ENCODE data around the gene GRID1.

GRID1 gene

DNA sequence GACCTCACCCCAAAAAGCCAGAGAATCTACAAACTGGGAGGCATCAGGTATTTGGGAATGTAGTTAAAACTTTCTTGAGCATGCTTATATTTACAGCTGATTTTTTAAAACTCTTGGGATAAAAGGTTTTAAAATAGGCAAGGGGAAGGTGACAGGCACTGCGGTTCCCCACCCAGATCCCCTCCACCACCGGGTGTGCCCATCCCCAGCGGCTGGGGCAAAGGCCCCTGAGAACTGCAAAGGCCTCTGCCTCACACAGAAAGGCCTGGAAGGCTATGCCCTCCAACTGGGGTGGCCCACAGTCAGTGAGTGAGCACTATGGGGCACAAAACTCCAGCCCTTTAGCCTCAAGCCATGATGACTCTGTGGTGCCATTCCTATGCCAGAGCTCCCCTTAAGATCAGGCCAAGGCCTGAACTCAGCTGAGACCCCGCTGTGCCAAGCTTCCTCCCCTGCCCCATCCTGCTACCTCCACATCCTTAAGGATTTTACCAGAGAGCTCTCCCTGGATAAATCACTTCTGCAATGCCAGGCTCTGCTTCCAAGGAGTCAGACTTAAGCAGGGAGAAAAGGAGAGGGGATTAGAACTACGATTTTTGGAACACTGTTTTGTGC, 299.1 kb downstream of the GRID1 start:
- no peak for DNase-seq

DNA sequence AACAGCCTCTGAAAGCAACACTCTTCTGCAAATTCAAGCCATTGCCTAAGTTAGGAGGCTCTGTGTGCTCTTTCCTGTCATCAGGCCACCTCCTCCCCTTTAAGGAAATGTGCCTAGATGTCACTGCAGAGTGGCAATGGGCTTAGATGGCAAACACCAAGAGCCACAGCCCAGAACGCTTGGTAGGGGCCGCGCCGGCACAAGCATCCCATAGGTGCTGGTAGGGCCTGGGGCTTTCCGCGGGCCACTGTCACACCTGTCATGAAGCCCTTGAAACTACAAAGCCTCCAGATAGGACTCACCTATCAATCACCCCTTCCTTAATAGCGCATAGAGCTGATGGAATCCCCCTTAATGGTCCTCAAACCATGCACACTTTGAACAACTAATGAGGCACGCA, 299.9 kb downstream of the GRID1 start:
- DNase-seq, result no peak

DNA sequence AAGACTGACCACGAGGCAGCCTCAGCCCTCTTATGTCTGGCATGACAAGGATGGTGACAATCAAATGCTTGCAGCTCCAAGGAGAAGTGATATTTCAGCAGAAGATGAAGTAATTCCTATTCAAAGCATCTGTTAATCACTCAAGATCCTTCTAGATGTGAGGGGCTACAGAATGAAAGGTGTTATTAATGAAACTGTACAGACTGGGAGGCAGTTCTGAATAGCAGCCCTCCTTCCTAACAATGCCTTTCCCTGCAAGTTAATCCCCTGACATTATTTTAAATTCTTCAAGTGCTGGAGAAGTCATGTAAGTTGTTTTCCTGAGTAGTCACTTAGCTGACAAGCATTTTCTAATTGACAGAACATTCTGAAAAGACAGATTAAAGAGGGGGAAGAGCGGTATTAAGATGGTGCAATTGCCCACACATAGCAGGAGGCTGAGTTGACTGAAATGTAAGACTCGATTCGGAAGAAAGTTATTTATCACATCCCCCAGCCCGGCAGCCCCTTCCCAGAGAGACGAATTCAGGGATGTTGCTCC, 300.8 kb downstream of the GRID1 start:
- DNase-seq, result no peak

DNA sequence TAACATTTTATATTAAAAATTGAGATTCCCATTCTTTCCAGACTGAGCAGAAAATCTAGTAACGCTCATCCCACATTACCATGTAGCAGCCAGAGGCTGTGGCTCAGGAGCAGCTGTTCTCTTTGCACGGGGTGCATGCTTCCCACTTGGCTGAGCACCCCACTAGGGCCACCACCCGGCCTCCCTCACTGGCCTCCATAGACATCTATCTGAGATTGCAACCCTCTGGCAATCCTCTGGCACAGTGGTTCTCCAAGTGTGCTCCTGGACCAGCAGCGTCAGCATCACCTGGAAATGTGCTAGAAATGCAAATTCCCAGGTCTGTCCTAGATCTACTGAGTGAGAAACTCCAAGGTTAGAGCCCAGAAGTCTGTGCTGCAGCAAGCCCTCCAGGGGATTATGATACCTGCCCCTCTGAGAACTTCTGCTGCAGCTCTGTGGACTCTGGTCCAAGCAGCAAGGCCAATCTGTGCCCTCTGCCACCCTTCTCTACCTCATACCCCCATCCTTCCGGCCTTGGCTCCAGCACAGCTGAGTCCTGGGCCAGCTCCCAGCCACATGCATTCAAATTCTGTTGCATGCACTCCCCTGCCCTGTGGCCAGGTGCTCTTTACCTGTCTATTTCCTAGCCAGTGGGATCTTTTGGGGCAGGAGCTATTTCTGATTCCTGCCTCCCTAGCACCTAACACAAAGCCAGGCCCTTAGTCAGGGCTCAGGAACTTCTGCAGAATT, 301.5 kb downstream of the GRID1 start:
- DNase-seq, result no peak

DNA sequence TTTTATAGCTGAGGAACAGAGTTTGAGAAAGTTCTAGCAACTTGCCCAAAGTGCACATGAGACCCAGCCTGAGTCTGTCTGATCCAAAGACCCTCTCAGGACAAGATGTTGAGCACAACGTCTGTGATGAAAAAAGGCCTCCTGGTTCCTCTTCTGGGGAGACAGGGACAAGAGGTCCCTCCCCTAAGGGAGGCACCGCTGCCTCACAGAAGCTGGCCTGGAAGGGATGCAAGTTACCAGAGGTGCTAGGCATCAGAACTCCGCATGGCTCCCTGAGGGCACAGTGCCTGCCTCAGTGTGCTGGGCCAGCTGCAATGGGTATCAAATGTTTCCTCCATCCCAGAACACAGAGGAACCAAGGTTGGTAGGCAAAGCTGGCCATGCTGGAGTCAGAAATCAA, 302.4 kb downstream of the GRID1 start:
- DNase-seq, result no peak

DNA sequence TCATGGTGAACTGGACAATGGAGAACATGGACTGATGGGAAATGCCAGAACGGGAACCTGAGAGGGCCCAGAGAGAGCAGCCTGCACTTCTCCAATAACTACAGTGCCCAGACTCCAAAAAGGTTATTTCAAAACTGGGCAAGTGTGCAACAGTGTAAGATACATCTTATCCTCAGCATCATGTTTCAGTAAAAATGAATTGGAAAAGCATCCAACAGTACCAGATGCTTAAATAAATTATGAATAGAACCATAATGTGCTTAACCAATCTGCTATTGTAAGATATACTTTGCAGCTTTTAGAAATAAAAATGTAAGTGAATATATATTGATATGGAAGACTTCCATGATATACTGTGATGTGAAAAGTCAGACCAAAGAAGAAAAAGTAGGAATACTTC, 303.3 kb downstream of the GRID1 start:
- DNase-seq, result no peak

DNA sequence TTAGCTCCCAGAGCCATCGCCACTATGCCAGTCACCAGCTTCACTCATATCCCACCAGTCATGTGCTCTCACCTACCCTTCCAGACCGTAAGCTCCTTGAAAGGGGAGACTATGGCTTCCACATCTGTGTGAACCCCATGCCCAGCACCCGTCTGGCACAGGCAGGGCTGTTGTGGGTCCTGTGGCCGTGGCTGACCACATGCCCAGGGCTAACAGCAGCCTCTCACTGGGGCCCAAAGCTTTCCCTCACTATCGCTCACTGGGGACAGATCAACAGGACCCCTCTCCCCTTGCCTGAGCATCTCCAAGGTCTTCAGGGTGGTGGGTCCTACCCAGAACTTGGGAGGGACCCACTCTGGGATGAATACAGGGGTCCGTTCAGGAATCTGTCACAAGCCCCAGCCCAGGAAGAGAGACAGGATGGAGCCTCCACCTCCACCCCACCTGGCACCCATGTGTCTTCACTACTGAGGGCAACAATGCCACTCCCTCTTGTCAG, 303.9 kb downstream of the GRID1 start:
- no peak for DNase-seq

DNA sequence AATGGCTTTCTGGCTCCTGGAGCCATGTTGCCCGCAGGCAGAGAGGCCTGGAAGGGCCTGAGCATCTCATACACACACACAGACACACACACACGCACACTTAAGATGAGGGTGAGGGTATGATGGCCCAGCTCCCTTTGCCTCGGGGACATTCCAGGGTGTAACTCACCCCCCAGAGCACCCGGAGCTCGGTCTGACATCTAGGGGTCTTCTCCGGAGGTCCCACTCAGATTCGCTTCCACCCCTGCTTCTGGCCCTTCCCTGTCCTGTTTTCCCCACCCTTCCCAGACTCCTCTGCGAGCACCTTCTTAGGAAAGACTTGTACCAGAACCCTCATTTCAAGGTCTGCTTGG, 304.4 kb downstream of the GRID1 start:
- DNase-seq, result no peak

DNA sequence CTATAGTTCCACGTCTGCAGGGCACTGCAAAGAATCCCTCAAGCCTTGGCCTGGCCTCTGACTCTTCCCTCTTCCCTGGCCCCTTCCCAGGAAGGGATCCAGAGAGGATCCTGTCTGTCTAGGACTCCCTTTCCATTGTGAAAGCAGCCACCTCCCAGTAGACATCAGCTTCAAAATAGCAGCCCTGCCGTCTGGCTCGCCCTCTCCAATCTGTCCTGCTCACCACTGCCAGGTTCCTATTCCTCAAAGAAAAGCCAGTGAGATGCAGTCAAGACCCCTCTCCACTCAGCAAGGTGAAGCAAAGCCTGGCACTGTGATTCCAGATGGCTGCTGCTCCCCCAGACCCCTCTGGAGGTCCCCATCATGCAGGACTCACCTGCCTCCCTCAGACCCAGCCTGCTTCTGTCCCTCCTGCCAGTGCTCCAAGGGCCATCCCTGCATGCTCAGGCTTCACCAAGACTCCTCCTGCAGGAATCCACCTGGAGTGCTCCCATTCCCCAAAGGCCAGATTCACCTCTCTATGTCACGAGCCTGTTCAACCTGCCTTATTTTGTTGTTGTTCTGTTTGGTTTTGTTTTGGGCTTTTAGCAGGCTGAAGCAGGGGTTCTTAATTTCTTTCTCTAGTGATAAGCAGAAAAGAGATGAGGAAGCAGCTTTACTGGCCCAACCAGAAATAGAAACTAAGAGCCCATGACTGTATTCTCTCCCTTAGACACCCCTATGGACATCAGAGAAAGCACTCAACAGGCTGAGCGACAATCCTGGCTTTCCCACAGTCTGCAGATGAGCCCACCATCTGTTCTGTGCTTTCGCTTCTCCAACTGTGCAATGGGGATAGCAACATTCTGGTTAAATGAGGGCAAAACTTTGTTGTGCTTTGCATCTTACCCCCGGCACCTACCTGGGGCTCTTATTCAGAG, 305.1 kb downstream of the GRID1 start:
- DNase-seq, result no peak

DNA sequence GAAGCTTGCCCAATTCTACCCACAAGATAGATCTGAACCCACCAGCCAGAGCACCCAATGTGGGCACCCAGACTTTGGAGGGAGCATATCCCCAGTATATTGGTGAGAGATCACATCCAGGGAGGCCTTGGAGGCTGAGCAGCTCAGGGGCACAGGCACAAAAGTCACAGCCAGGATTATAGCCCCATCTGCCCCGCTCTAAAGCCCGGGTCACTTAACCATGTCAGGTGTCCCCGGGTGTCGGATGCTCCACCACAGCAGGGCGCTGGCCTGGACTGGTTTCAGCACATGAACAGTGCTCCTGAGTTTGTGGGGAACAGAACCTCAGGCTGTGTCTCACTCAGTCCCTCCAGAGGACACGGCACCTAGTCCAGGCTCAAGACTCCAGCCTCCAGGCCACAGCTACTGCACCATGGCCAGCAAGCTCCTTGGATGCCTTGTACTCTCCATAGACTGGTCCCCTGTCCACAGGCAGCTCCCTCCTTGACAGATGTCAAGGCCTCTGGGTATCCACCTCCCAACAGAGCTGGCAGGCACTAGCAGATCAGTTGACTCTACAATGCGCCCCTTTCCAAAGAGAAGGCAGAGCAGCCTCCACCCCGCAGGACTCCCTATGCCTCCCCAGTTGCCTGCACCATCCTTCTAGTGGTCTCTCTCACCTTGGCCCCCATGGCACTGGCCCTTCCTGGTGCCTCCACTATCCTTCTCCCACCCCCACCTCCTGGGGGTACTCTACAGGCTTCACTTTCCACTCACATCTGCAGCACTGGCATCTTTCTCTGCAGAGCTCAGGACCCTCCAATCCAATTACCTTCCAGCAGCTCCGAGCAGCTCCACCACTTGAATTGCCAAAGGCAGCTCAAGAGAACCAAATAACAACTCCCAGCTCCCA, 306.0 kb downstream of the GRID1 start:
- no peak for DNase-seq

DNA sequence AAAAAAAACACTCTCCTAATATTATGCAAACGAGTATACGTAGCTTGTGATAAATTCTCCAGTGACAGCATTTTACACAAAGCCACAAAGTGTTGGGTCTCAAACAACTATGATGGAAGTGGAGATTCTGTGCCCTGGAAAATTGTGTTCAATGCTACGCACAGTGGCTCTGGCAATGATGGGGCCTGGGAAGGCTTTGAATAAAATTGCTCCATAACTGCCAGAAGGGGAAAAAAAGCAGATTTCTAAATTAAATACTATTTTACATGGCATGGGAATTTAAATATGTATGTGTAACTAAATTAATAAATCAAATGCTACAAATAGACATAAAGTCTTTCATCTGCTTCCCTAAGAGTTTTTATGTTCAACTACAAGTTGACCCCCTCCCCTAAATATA, 306.7 kb downstream of the GRID1 start:
- DNase-seq, result no peak

DNA sequence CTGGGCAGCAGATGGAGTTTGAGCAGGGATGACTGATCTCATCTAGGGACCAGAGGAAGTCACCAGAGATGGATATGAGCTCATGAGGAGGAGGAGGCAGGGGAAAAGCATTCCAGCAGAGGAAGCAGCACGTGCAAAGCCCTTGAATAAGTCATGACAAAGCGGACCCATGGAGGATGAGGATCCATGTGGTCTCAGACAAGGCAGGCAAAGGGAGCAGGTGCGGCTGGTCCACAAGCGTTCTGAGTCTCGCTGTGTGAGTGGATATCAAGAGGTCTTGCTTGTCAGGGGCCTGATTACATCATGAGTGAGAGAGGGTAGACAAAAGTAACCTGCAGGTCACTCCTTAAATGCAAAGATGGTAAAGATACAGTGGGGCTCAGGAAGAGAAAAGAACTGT, 307.6 kb downstream of the GRID1 start:
- DNase-seq, result no peak

DNA sequence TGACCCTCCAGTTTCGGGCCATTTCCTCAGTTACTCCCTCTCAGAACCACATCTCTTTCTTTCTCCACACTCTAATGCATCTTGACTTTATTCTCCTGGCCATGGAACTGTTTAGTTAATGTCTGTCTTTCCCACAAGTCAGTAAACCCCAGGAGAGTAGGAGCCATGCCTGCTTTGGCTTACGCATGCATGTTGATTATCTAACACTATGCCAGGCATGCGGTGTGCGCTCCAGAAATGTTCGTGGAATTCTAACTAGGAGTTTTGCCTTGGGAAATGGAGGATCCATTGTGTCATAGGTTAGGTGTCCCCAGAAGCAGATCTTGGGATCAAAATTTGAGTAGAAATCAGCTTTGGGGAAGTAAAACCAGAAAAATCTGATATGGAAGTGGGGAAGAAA, 308.9 kb downstream of the GRID1 start:
- no peak for DNase-seq

DNA sequence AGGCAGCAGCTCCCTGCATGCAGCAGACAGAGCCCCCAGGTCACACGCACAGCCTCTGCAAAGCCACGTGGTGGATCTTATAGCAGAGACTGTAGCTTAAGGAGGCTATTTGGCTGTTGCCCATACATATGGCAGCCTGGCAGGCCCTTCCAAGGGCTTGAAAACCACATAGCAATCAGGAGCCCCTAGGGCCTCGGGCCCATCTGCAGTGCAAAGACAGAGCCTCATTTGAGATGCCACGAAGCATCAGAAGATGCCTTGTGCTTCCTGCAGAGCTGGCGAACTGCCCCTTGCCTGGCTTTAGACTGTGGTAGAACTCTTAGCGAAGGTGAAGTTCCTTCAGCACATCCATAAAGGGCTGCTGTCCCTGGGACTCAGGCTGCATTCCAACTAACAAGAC, 309.9 kb downstream of the GRID1 start:
- no peak for DNase-seq

DNA sequence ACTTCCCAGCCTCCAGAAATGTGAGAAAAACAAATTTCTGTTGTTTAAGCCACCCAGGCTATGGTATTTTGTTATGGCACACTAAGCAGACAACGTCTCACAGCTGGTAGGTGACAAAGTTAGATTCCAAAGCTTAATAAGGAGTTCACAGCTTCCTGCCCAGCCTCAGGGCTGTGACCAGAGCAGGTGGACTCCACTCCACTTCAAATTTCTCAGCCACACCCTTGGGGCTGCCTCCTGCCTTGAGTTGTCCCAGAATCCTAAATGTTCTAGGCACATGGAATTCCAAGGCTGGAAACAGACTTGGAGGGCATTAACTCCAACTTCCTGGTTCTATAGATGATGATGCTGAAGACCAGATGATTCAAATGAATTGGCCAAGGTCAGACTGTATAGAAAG, 310.7 kb downstream of the GRID1 start:
- DNase-seq, result no peak

DNA sequence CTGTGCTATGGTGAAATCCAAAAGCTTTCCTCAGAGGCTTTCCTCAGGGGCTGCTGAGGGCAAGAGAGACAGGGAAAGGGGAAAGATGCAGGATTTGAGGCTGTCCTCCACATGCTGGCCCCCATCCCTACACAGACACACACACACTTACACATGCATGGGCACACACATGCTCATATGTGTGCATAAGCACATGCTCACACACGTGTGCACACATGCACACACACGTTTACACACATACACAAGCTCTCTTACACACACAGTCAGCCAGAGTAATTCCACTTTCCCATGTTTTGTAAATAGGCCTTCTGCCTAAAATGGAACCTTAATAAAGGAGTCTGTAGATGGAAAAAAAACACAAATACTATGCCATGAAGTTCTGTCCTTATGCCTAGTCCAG, 312.9 kb downstream of the GRID1 start:
- no peak for DNase-seq

DNA sequence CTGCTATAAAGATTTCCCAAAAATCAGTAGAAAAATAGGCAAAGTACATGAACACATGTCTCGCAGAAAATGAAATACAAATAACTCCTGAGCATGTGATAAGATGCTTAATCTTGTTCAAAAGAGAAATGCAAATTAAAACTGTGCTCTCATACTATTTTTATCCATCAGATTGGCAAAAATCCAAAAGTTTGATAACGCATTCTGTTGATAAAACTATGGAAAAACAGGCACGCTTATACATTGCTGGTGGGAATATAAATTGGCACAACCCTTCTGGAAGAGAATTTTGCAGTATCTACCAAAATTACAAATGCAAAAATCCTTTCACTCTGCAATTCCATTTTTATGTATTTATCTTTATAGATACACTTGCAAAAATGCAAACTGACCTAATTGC, 315.0 kb downstream of the GRID1 start:
- DNase-seq, result no peak

DNA sequence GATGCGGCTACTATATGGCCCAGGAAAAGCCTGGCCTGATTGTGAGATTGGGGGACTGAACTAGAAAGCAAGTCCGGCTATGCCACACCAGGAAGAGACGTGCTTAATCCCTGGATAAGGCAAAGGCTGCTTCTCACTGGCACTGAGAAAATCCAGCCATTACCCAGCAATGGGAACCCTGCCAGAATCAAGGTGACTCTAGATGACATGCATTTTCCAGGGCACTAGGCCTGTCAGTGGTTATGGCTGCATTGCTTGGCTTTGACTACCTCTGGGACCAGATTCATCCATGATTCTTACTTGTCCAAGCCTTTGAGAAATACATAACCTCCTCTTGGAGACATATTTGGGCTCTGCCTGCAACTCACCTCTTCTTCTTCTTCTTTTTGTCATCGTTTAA, 317.2 kb downstream of the GRID1 start:
- DNase-seq, result no peak

DNA sequence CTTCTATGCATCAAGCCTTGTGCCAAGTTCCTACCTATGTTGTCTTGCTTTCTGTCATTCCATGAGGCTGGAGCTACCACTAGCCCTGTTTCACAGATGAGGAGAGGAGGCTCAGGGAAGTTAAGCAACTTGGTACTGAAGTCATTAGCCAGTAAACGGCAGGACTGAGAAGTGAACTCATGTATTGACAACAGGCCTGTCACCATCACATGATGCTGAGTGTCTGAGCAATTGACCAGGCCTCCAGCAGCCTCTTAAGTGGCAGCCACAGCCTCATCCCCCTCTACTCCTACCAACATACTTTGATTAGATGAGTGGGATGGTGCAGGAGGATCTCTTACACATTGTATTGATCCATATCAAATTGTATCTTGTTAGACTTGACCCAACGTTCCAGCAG, 317.6 kb downstream of the GRID1 start:
- DNase-seq, result no peak

DNA sequence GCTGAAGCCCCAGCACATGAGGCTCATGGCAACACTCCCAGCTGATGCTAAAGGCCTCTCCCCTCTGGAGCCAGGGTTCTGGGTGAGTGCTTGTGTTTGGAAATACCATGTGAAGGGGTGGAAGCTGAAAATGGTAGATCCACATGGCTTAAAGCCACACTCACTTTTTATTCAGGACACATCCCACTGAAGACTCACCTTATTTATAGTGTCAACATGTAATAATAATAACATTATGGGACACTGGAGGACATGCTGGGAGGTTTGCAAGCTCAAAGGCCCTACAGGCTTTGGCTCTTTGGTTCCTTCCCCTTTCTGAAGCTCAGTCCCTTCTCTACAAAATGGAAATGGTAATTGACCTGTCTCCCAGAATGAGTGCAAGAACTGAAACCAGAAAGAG, 318.0 kb downstream of the GRID1 start:
- no peak for DNase-seq

DNA sequence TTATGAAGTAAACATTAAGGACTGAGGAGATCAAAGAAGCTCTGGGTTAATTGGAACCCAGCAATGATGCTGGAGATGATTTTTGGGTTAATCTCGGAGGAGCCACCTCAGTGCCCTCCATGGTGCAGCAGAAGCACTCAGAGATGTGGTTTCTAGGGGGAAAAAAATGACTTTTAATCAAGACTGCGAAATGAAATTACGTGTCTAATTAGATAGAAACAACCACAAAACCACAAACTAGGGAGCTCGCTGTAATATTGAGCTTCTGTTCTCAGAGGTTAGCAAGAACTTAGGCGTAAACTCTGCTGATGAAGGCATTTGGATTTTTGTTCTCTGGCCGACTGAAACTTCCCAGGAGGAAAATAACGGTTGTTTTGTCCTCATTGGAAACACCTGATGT, 319.0 kb downstream of the GRID1 start:
- no peak for DNase-seq

DNA sequence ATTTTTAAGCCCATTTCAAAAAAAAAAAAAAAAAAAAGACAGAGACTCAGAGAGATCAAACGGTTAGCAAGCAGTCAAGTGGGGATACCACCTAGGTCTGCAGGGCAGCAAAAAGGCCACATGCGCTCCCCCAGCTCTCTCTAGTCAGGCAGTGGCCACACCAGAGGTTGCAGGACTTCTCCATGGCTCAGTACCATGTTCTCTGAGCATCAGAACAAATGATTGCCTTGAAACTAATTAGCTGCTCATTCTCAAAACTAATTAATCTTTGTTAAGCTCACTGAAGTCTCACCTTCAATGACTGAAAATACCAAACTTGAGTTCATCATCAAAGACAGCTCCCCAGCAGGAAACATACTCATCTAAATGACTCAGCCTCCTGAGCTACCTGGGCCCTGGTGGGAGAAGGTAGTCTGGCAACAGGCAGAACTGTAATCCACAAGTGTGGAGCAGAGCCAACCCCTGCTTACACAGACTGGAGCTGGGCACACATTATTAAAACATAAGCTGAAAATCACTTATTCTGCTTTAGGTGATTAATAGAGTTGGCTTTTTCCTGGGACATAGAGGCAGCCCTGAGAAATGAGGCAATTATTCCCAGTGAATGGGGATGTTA, 319.6 kb downstream of the GRID1 start:
- DNase-seq, result no peak

All from NCI-H1930 (cell line).